ENCODE results near the gene C1S.

- TF ChIP-seq CTCF (conservative IDR thresholded peaks at IDR 0.05; ENCODE audit: low read length) (no peak), EZH2phosphoT487 (IDR thresholded peaks at IDR 0.05; ENCODE audit: borderline replicate concordance) (no peak)
Observed at GRCh38 chr12:7120166-7120565, 59.6 kb downstream of the C1S start.

Measured in Loucy (cell line).